ENCODE measurements around the gene BRD7. TPM values are rescaled to one million over a fixed set of nuclear protein-coding genes. Genes with fewer than 3 reads are reported as not detected.

The BRD7 gene
- total and polyA plus RNA-seq, 2 donors (not counting 1 experiment from before 2014, with no cell fraction given): 29.8 to 64.5 TPM

DNA sequence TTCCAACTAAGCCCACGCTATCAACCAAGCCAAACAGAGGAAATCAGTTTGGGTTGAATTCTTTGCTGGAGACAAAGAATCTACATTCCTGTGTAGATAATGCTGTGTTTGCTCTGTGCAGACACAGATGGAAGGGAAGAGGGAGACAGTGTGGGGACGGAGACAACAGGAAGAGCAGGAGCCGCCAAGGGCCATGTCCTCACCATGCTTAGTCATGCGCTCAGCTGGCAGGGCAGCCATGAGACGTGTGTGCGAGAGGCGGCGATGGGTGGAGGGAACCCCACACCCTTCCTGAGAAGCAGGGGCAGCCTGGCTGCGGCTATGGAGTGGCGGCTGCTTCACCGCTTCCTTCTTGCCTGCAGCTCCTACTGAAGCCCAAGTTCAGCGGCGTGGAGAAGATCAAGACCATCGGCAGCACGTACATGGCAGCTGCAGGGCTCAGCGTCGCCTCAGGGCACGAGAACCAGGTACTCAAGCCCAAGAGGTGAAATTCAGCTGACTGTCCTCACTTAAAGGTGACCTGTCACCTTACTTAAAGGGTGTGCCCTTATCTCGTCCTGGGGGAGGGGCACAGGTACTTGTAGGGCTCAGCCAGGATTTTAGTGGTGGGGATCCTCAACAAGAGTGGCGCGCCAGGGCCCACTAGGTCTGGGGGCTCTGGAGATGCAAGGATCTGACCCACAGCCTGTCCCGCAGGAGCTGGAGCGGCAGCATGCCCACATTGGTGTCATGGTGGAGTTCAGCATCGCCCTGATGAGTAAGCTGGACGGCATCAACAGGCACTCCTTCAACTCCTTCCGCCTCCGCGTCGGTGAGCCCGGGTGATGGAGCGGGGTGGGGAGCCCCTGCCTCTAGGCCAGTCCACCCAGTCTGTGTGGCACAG lies 55.0 kb downstream of the BRD7 start:
- intact Hi-C loops (cut with micrococcal nuclease): no loop called here
- H3K27ac ChIP-seq (ENCODE audit: low read length in 2 of 2): peak overlapping the region; percentile 36 to 71

More for the DNA sequence above, 55.0 kb downstream of the BRD7 start:
- Histone ChIP-seq H3K4me1 (ENCODE audit: control insufficient read depth in 2 of 2, insufficient read depth in 2 of 2, low read length in 2 of 2) (peaks cover 5 to 8% of the 10 kb centered on the region in 2 donors), H3K36me3 (replicated peaks in 1 of 2; ENCODE audit: control extremely low read depth in 1 of 2, control insufficient read depth in 1 of 2, extremely low read depth in 1 of 2, insufficient read depth in 2 of 2, low read length in 1 of 2) (peaks cover 31 to 89% of the 10 kb centered on the region in 2 experiments), H3K79me2 (ENCODE audit: control insufficient read depth, insufficient read depth, low read length) (no peaks in the 10 kb centered on the region), H4K20me1 (ENCODE audit: control insufficient read depth, insufficient read depth, low read length, poor library complexity, severe bottlenecking) (peaks cover 3% of the 10 kb centered on the region), H3K4me3 (ENCODE audit: control extremely low read depth in 1 of 5, extremely low read depth in 1 of 5, insufficient read depth in 1 of 5, low read depth in 2 of 5, low read length in 4 of 5) (no peak overlapping the region), H3K9ac (ENCODE audit: low read length) (no peak overlapping the region), H2AFZ (ENCODE audit: insufficient read depth, low read depth, low read length, poor library complexity, severe bottlenecking) (no peak overlapping the region), H3K4me2 (replicated peaks; ENCODE audit: low read depth, low read length, poor library complexity, severe bottlenecking) (peak overlapping the region; percentile 25), H3K9me3 (ENCODE audit: control extremely low read depth in 1 of 3, control insufficient read depth in 2 of 3, insufficient read depth in 1 of 3, low read length in 2 of 3) (no peaks in the 10 kb centered on the region), H3K27me3 (replicated peaks in 1 of 4; ENCODE audit: control extremely low read depth in 1 of 4, control insufficient read depth in 3 of 4, insufficient read depth in 4 of 4, low read length in 3 of 4) (no peaks in the 10 kb centered on the region)
- H3K4me1 Mint-ChIP-seq: peaks cover 11% of the 10 kb centered on the region
- no peaks in the 10 kb centered on the region for H3K27me3 Mint-ChIP-seq
- H3K4me3 Mint-ChIP-seq: no peak overlapping the region
- ChIA-PET POLR2A (interaction anchor here (0.9 to 1.3 kb wide), 2 partner anchors 14 to 32 kb away, joined by 3 read pairs; no protein-coding TSS in a partner anchor), CTCF (interaction anchor here (0.9 to 1.9 kb wide), 10 partner anchors 9 to 493 kb away, joined by 3 to 5 read pairs (median 4); no protein-coding TSS in a partner anchor)
- H3K9me3 Mint-ChIP-seq (ENCODE audit: insufficient read depth): no peaks in the 10 kb centered on the region
- H3K27ac Mint-ChIP-seq: peak overlapping the region; percentile 86
- TF ChIP-seq EZH2 (IDR thresholded peaks at IDR 0.05; ENCODE audit: borderline replicate concordance, insufficient read depth, low read depth, low read length, poor library complexity, severe bottlenecking): no peak
- no peak for TF ChIP-seq CTCF (IDR thresholded peaks at IDR 0.05)
- DNase-seq: no peak
- peak; percentile 26 for ATAC-seq (ENCODE audit: low read depth)
- 60% methylated on average over 27 of the region's 31 CpGs for WGBS (ENCODE audit: insufficient coverage)
